Heart left ventricle (tissue), 16 donors: ENCODE results near the gene PEX19. TPM values are rescaled to one million over a fixed set of nuclear protein-coding genes. Genes with fewer than 3 reads are reported as not detected.

Source experiments
- ATAC-seq, 4 donors: fragments of 200-7000 bp; cut with Tn5 transposase; one replicate each; pipeline ENCODE4 v1.9.1; 2020 to 2022; ENCODE audit warnings: moderate library complexity in 4 of 4, mild to moderate bottlenecking in 3 of 4, moderate number of reproducible peaks in 1 of 4
- DNase-seq, 5 donors: peaks; one replicate each; pipeline ENCODE4 v3.0.0-alpha.2; 2020
- H3K27ac ChIP-seq, 12 donors: fragments of 200-600 bp; sonication (generic) in 4 of 12; one replicate each; pipeline versions ENCODE4 v1.5.0 to v1.8.0; 2016 to 2022; ENCODE audit warnings: mild to moderate bottlenecking in 2 of 12
- H3K27me3 ChIP-seq, 9 donors: fragments of 200-600 bp; sonication (generic) in 2 of 9; one replicate each; pipeline versions ENCODE4 v1.5.1 to v1.8.0; 2016 to 2022; ENCODE audit warnings: mild to moderate bottlenecking in 3 of 9
- H3K36me3 ChIP-seq, 9 donors: fragments of 200-600 bp; sonication (generic) in 2 of 9; one replicate each; pipeline versions ENCODE4 v1.5.0 to v1.8.0; 2018 to 2022; ENCODE audit warnings: mild to moderate bottlenecking in 2 of 9
- H3K4me1 ChIP-seq, 12 donors: fragments of 200-600 bp; sonication (generic) in 4 of 12; one replicate each; pipeline versions ENCODE4 v1.5.0 to v1.8.0; 2016 to 2022; ENCODE audit warnings: mild to moderate bottlenecking in 3 of 12
- H3K4me3 ChIP-seq, 12 donors: fragments of 200-600 bp; sonication (generic) in 4 of 12; one replicate each; pipeline versions ENCODE4 v1.5.0 to v1.8.0; 2017 to 2022; ENCODE audit warnings: mild to moderate bottlenecking in 9 of 12, moderate library complexity in 4 of 12
- H3K9me3 ChIP-seq, 12 donors: fragments of 200-600 bp; sonication (generic) in 4 of 12; one replicate each; pipeline versions ENCODE4 v1.5.0 to v1.8.0; 2016 to 2022; ENCODE audit warnings: mild to moderate bottlenecking in 1 of 12
- CTCF ChIP-seq, 12 donors: fragments of 200-600 bp; sonication (generic) in 4 of 12; IDR thresholded peaks; one replicate each; pipeline versions ENCODE4 v1.5.0 to v1.8.0; 2018 to 2022; ENCODE audit warnings: antibody characterized with exemption in 12 of 12, mild to moderate bottlenecking in 5 of 12
- POLR2A ChIP-seq, 2 donors: fragments of 450-650 bp; IDR thresholded peaks; one replicate each; pipeline ENCODE4 v1.6.1; 2017; ENCODE audit warnings: antibody characterized with exemption in 2 of 2, mild to moderate bottlenecking in 2 of 2, moderate library complexity in 2 of 2
- WGBS, 4 donors: extraction: QIAGEN DNeasy Blood & Tissue Kit in 2 of 4; methylation state at CpG; one replicate each; pipeline versions ENCODE4 v1.1.5 to v1.1.7; 2013 to 2018; 5-methylcytosine and 5-hydroxymethylcytosine counted together
- intact Hi-C, 10 donors: fragments of 100-400 bp; cut with DNase I; formaldehyde crosslinking; loops; one replicate each; pipeline versions ENCODE4 v1.11.1 to v1.14.2; 2022
- polyA plus RNA-seq, 2 donors: library from polyadenylated mRNA; stranded (reverse); fragments of 200-250 nt; gene quantifications; one replicate each; pipeline ENCODE4 v1.2.3, GENCODE V29; 2013
- total RNA-seq, 9 donors: library from RNA; depleted of rRNA in 2 of 9; stranded (reverse); fragments of >200 nt in 2 of 9; fragmentation: NEBNext Ultra II Directional in 3 of 9; extraction: Animal tissue kit (Norgen Biotek cat#: 25700) in 3 of 9; gene quantifications; one replicate each; pipeline versions ENCODE4 v1.1.0 to v1.2.4, GENCODE V29; 2016 to 2023
- donor health status: ischemic (EF 13 %, LVEDD 7.1; RV severe dilation, severe dysfunction).
- donor health status: healthy with polysubstance abuse.
- donor health status: DM: no; HTN: yes; CAD: no.
- donor health status: DM: no; HTN: no; CAD: no.
- donor health status: ischemic (EF 25% LVEDD 6.9; RV normal size, moderate dysfunction).
- donor health status: ischemic (EF 25% LVEDD 5.7; RV mildly dilated, moderate dysfunction).
- donor health status: healthy.
- donor health status: DM: yes; HTN: yes; CAD: no.
- donor health status: ischemic (EF 35%, LVEDD 5.7; RV mildly dilated, moderate dysfunction).
- donor health status: nonischemic (EF 11% LVEDD 7.7; RV severe dilation, severe dysfunction).
- donor health status: DM: yes; HTN: yes; CAD: no.
- donor health status: PGD.
- donor health status: ischemic (EF 29% LVEDD 5.4; RV normal size, mild dysfunction).
- donor health status: nonischemic (EF 23%, LVEDD 6.1; RV moderate dilation, normal function).

Gene PEX19
- total and polyA plus RNA-seq, 11 donors: 22.5 to 105 (median 85.3) TPM

GRCh38 chr1:160326418-160326817 lies 41.5 kb upstream of the PEX19 start:
- Histone ChIP-seq H3K4me1 (no peaks in the 10 kb centered on the region), H3K9me3 (no peaks in the 10 kb centered on the region), H3K4me3 (no peak overlapping the region), H3K27ac (no peak overlapping the region), H3K36me3 (peaks cover 0 to 100% (median 97%) of the 10 kb centered on the region in 9 donors), H3K27me3 (no peaks in the 10 kb centered on the region)
- intact Hi-C loops: no loop called here
- ATAC-seq (no peak), DNase-seq (no peak)
- TF ChIP-seq POLR2A (IDR thresholded peaks at IDR 0.05): no peak
- TF ChIP-seq CTCF (IDR thresholded peaks at IDR 0.05): no peak
- WGBS, 4 donors: 69 to 78% (median 77%) methylated on average over 5 of the region's 5 CpGs

GRCh38 chr1:160325252-160325651 lies 40.3 kb upstream of the PEX19 start:
- Histone ChIP-seq H3K36me3 (peaks cover 0 to 100% (median 85%) of the 10 kb centered on the region in 9 donors), H3K4me1 (peaks cover 0 to under 1% (median 0%) of the 10 kb centered on the region in 12 donors), H3K27me3 (no peaks in the 10 kb centered on the region), H3K9me3 (no peaks in the 10 kb centered on the region), H3K4me3 (no peak overlapping the region), H3K27ac (no peak overlapping the region)
- 95 to 98% (median 96%) methylated on average over 4 of the region's 4 CpGs for WGBS, 4 donors
- TF ChIP-seq CTCF (IDR thresholded peaks at IDR 0.05): no peak
- TF ChIP-seq POLR2A (IDR thresholded peaks at IDR 0.05): no peak
- ATAC-seq (no peak), DNase-seq (no peak)
- intact Hi-C loops: loop anchor here in 1 of 10 donors (2.0 kb wide), 1 partner anchor 26 kb away; no protein-coding TSS in a partner anchor

GRCh38 chr1:160322831-160323230 lies 37.9 kb upstream of the PEX19 start:
- ATAC-seq (no peak), DNase-seq (no peak)
- intact Hi-C loops: no loop called here
- H3K27me3 ChIP-seq: no peaks in the 10 kb centered on the region
- H3K4me3 ChIP-seq: no peak overlapping the region
- 93 to 98% (median 96%) methylated on average over 6 of the region's 6 CpGs for WGBS, 4 donors
- H3K27ac ChIP-seq: no peak overlapping the region
- peaks cover 0 to 99% (median 83%) of the 10 kb centered on the region in 9 donors for H3K36me3 ChIP-seq
- H3K4me1 ChIP-seq: peaks cover 0 to 5% (median 0%) of the 10 kb centered on the region in 12 donors
- H3K9me3 ChIP-seq: no peaks in the 10 kb centered on the region
- TF ChIP-seq POLR2A (IDR thresholded peaks at IDR 0.05): no peak
- no peak for TF ChIP-seq CTCF (IDR thresholded peaks at IDR 0.05)

- ATAC-seq: no peak
- H3K9me3 ChIP-seq: peaks cover 0 to 13% (median 0%) of the 10 kb centered on the region in 12 donors
- WGBS, 4 donors: 60 to 81% (median 78%) methylated on average over 2 of the region's 2 CpGs
- H3K27me3 ChIP-seq: no peaks in the 10 kb centered on the region
- H3K27ac ChIP-seq: no peak overlapping the region
- H3K4me1 ChIP-seq: peaks cover 0 to 5% (median 0%) of the 10 kb centered on the region in 12 donors
- no peak for TF ChIP-seq CTCF (IDR thresholded peaks at IDR 0.05)
- TF ChIP-seq POLR2A (IDR thresholded peaks at IDR 0.05): no peak
- H3K4me3 ChIP-seq: no peak overlapping the region
- DNase-seq: no peak
- intact Hi-C loops: no loop called here
- H3K36me3 ChIP-seq: peaks cover 4 to 100% (median 97%) of the 10 kb centered on the region in 9 donors
Observed at GRCh38 chr1:160315359-160315758, 30.4 kb upstream of the PEX19 start.
